Vagina (tissue), 2 donors: Measurements from ENCODE around the gene GLP2R.

Experiments used
- CTCF ChIP-seq, 3 experiments: fragments of 450-650 bp in 2 of 3; fragments of 200-600 bp in 1 of 3; sonication (generic) in 1 of 3; IDR thresholded peaks; one replicate each; pipeline ENCODE4 v1.5.1; 2017 to 2019; ENCODE audit warnings: antibody characterized with exemption in 3 of 3, mild to moderate bottlenecking in 2 of 3, moderate library complexity in 2 of 3
- POLR2A ChIP-seq, 2 donors: fragments of 450-650 bp; IDR thresholded peaks; one replicate each; pipeline ENCODE4 v1.6.1; 2017; ENCODE audit warnings: antibody characterized with exemption in 2 of 2, mild to moderate bottlenecking in 2 of 2, moderate library complexity in 2 of 2
- POLR2AphosphoS5 ChIP-seq, 2 donors: sonication (generic); formaldehyde crosslinking; IDR thresholded peaks; one replicate each; pipeline ENCODE4 v1.9.0; 2017; ENCODE audit warnings: antibody characterized with exemption in 2 of 2, mild to moderate bottlenecking in 2 of 2, low read depth in 1 of 2; ENCODE audit not compliant: insufficient read depth in 1 of 2

GRCh38 chr17:9817086-9817485 lies 8.6 kb upstream of the GLP2R start:
- TF ChIP-seq POLR2A (IDR thresholded peaks at IDR 0.05) (no peak), CTCF (IDR thresholded peaks at IDR 0.05) (no peak), POLR2AphosphoS5 (IDR thresholded peaks at IDR 0.05; ENCODE audit: insufficient read depth in 1 of 2, low read depth in 1 of 2) (no peak)
